Heart left ventricle (tissue), 16 donors: ENCODE results near the gene TFDP1. TPM values are rescaled to one million over a fixed set of nuclear protein-coding genes. Genes with fewer than 3 reads are reported as not detected.
A peak's percentile ranks its signal among the peaks of the same experiment; 100 is the strongest.

Experiments
- ATAC-seq, 4 donors: fragments of 200-7000 bp; cut with Tn5 transposase; one replicate each; pipeline ENCODE4 v1.9.1; 2020 to 2022; ENCODE audit warnings: moderate library complexity in 4 of 4, mild to moderate bottlenecking in 3 of 4, moderate number of reproducible peaks in 1 of 4
- DNase-seq, 5 donors: peaks; one replicate each; pipeline ENCODE4 v3.0.0-alpha.2; 2020
- H3K27ac ChIP-seq, 12 donors: fragments of 200-600 bp; sonication (generic) in 4 of 12; one replicate each; pipeline versions ENCODE4 v1.5.0 to v1.8.0; 2016 to 2022; ENCODE audit warnings: mild to moderate bottlenecking in 2 of 12
- H3K27me3 ChIP-seq, 9 donors: fragments of 200-600 bp; sonication (generic) in 2 of 9; one replicate each; pipeline versions ENCODE4 v1.5.1 to v1.8.0; 2016 to 2022; ENCODE audit warnings: mild to moderate bottlenecking in 3 of 9
- H3K36me3 ChIP-seq, 9 donors: fragments of 200-600 bp; sonication (generic) in 2 of 9; one replicate each; pipeline versions ENCODE4 v1.5.0 to v1.8.0; 2018 to 2022; ENCODE audit warnings: mild to moderate bottlenecking in 2 of 9
- H3K4me1 ChIP-seq, 12 donors: fragments of 200-600 bp; sonication (generic) in 4 of 12; one replicate each; pipeline versions ENCODE4 v1.5.0 to v1.8.0; 2016 to 2022; ENCODE audit warnings: mild to moderate bottlenecking in 3 of 12
- H3K4me3 ChIP-seq, 12 donors: fragments of 200-600 bp; sonication (generic) in 4 of 12; one replicate each; pipeline versions ENCODE4 v1.5.0 to v1.8.0; 2017 to 2022; ENCODE audit warnings: mild to moderate bottlenecking in 9 of 12, moderate library complexity in 4 of 12
- H3K9me3 ChIP-seq, 12 donors: fragments of 200-600 bp; sonication (generic) in 4 of 12; one replicate each; pipeline versions ENCODE4 v1.5.0 to v1.8.0; 2016 to 2022; ENCODE audit warnings: mild to moderate bottlenecking in 1 of 12
- POLR2A ChIP-seq, 2 donors: fragments of 450-650 bp; IDR thresholded peaks; one replicate each; pipeline ENCODE4 v1.6.1; 2017; ENCODE audit warnings: antibody characterized with exemption in 2 of 2, mild to moderate bottlenecking in 2 of 2, moderate library complexity in 2 of 2
- WGBS, 4 donors: extraction: QIAGEN DNeasy Blood & Tissue Kit in 2 of 4; methylation state at CpG; one replicate each; pipeline versions ENCODE4 v1.1.5 to v1.1.7; 2013 to 2018; 5-methylcytosine and 5-hydroxymethylcytosine counted together
- intact Hi-C, 10 donors: fragments of 100-400 bp; cut with DNase I; formaldehyde crosslinking; loops; one replicate each; pipeline versions ENCODE4 v1.11.1 to v1.14.2; 2022
- polyA plus RNA-seq, 2 donors: library from polyadenylated mRNA; stranded (reverse); fragments of 200-250 nt; gene quantifications; one replicate each; pipeline ENCODE4 v1.2.3, GENCODE V29; 2013
- total RNA-seq, 9 donors: library from RNA; depleted of rRNA in 2 of 9; stranded (reverse); fragments of >200 nt in 2 of 9; fragmentation: NEBNext Ultra II Directional in 3 of 9; extraction: Animal tissue kit (Norgen Biotek cat#: 25700) in 3 of 9; gene quantifications; one replicate each; pipeline versions ENCODE4 v1.1.0 to v1.2.4, GENCODE V29; 2016 to 2023
- TF ChIP-seq, protein P1 (sequence below), 12 donors: fragments of 200-600 bp; sonication (generic) in 4 of 12; IDR thresholded peaks; one replicate each; pipeline versions ENCODE4 v1.5.0 to v1.8.0; 2018 to 2022; ENCODE audit warnings: antibody characterized with exemption in 12 of 12, mild to moderate bottlenecking in 5 of 12
- donor health status: ischemic (EF 13 %, LVEDD 7.1; RV severe dilation, severe dysfunction).
- donor health status: healthy with polysubstance abuse.
- donor health status: DM: no; HTN: yes; CAD: no.
- donor health status: DM: no; HTN: no; CAD: no.
- donor health status: ischemic (EF 25% LVEDD 6.9; RV normal size, moderate dysfunction).
- donor health status: ischemic (EF 25% LVEDD 5.7; RV mildly dilated, moderate dysfunction).
- donor health status: healthy.
- donor health status: DM: yes; HTN: yes; CAD: no.
- donor health status: ischemic (EF 35%, LVEDD 5.7; RV mildly dilated, moderate dysfunction).
- donor health status: nonischemic (EF 11% LVEDD 7.7; RV severe dilation, severe dysfunction).
- donor health status: DM: yes; HTN: yes; CAD: no.
- donor health status: PGD.
- donor health status: ischemic (EF 29% LVEDD 5.4; RV normal size, mild dysfunction).
- donor health status: nonischemic (EF 23%, LVEDD 6.1; RV moderate dilation, normal function).

Gene TFDP1
- total and polyA plus RNA-seq, 11 donors: 19.7 to 50.3 (median 44.3) TPM

DNA sequence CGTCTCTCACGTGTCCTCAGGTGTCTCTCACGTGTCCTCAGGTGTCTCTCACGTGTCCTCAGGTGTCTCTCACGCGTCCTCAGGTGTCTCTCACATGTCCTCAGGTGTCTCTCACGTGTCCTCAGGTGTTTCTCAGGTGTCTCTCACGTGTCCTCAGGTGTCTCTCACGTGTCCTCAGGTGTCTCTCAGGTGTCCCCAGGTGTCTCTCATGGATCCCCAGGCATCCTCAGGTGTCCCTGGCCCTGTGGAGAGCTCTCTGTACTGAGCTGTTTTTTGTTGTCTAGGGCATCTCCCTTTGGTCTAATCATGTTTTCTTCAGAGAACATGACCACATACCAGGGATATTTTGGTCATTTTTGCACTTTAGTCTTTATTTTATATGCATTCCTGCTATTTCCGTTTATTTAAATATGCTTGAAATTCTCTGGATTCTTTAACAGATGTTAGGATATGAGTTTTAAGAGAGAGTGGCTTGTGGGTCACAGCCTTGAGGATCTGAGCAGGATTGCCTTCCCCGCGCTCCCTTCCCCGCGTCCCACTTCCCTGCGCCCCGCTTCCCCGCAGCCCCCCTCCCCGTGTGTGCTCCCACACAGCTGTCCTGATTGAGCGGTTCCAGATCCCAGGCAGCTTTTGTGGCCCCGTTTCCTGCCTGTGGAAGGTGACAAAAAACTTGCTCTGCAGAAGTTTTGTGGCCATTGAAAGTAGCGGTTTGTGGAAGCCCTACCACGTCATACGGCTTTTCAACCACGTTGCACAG, 41.6 kb downstream of the TFDP1 start:
- H3K27ac ChIP-seq: no peak overlapping the region
- H3K36me3 ChIP-seq: peaks cover 0 to 27% (median 7%) of the 10 kb centered on the region in 9 donors
- ATAC-seq (no peak), DNase-seq (peak in 2 of 5 donors; percentile 3 to 5)
- H3K9me3 ChIP-seq: no peaks in the 10 kb centered on the region
- no peak overlapping the region for H3K4me3 ChIP-seq
- TF ChIP-seq POLR2A (IDR thresholded peaks at IDR 0.05): no peak
- TF ChIP-seq, protein P1, sequence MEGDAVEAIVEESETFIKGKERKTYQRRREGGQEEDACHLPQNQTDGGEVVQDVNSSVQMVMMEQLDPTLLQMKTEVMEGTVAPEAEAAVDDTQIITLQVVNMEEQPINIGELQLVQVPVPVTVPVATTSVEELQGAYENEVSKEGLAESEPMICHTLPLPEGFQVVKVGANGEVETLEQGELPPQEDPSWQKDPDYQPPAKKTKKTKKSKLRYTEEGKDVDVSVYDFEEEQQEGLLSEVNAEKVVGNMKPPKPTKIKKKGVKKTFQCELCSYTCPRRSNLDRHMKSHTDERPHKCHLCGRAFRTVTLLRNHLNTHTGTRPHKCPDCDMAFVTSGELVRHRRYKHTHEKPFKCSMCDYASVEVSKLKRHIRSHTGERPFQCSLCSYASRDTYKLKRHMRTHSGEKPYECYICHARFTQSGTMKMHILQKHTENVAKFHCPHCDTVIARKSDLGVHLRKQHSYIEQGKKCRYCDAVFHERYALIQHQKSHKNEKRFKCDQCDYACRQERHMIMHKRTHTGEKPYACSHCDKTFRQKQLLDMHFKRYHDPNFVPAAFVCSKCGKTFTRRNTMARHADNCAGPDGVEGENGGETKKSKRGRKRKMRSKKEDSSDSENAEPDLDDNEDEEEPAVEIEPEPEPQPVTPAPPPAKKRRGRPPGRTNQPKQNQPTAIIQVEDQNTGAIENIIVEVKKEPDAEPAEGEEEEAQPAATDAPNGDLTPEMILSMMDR (IDR thresholded peaks at IDR 0.05): no peak
- WGBS, 4 donors: 84 to 89% (median 85%) methylated on average over 24 of the region's 24 CpGs
- intact Hi-C loops: no loop called here
- no peaks in the 10 kb centered on the region for H3K4me1 ChIP-seq
- no peaks in the 10 kb centered on the region for H3K27me3 ChIP-seq

DNA sequence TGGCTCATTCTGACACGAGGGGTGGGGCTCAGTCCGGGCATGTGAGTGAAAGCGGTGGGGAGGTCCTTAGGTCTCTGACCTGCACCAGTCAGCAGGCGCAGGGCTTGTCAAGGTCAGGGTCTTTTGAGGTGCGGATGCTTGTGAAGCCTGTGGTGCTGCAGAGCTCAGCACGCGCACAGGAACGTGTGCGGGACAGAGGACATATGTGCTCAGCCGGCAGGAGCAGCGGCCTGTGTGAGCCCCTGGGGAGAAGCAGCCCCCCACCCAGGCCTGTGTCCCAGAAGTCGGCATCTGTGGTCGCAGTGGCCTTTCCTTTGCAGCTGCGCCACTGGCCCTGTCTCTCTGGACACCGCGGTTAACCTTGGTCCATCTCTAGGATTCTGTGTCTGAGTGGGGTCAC, 42.6 kb downstream of the TFDP1 start:
- intact Hi-C loops: no loop called here
- ATAC-seq (no peak), DNase-seq (peak in 2 of 5 donors; percentile 21 to 42)
- TF ChIP-seq, protein P1 (IDR thresholded peaks at IDR 0.05): no peak
- TF ChIP-seq POLR2A (IDR thresholded peaks at IDR 0.05): no peak
- no peak overlapping the region for H3K27ac ChIP-seq
- H3K4me3 ChIP-seq: no peak overlapping the region
- no peaks in the 10 kb centered on the region for H3K27me3 ChIP-seq
- no peaks in the 10 kb centered on the region for H3K4me1 ChIP-seq
- peaks cover 0 to 35% (median 13%) of the 10 kb centered on the region in 9 donors for H3K36me3 ChIP-seq
- 89 to 93% (median 91%) methylated on average over 15 to 16 of the region's 16 CpGs for WGBS, 4 donors
- H3K9me3 ChIP-seq: no peaks in the 10 kb centered on the region

DNA sequence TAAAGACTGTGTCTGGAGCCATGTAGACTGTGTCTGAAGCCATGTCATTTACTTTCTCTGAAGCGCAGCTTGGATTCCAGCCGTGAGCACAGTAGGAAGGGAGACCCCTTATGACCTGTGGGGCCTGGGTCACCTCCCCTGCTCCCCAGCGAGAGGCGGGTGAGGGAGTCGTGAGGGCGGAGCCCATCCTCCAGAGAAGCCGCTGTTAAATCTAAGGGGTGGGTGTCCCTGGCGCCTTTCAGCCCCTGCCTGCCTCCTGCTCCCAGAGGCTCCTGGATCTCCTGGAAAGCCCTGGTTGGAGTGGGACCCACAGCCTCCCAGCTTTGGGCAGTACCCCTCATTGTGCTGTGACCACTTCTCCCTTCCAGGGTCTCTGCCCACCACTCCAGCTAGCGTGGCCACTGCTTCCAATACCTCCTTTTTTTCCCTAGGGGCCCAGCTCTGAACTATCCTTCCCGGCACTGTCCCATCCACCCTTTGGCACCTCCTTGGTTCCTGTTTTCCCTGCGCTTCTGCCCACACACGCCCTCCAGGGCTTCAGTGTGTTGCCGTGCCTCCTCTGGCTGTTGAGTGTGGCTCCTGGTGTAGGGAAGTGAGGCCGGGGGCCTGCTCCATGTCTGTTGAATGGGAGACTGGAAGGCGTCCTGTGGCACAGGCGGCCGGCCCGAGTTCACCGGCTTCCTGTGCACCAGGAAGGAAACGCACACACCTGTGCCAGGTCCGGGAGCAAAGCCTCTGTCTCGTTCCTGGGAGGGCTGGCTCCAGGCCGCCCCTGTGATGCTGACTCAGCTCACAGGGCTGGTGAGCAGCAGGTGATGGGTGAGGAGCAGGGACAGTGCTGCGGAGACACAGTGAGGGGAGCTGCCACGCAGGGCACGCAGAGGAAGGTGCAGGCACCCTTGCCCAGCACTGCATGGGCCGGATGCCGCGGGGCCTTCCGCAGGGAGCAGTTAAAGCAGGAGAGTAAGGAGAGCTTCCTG, 44.0 kb downstream of the TFDP1 start:
- Histone ChIP-seq H3K27ac (no peak overlapping the region), H3K27me3 (no peaks in the 10 kb centered on the region), H3K4me1 (no peaks in the 10 kb centered on the region), H3K36me3 (peaks cover 0 to 44% (median 21%) of the 10 kb centered on the region in 9 donors), H3K4me3 (no peak overlapping the region), H3K9me3 (no peaks in the 10 kb centered on the region)
- DNase-seq (peak in 2 of 5 donors; percentile 7 to 40), ATAC-seq (no peak)
- intact Hi-C loops: loop anchor here in 1 of 10 donors (2.0 kb wide), 1 partner anchor 20 kb away; no protein-coding TSS in a partner anchor
- WGBS, 4 donors: 85 to 94% (median 88%) methylated on average over 21 to 30 of the region's 30 CpGs
- TF ChIP-seq, protein P1 (IDR thresholded peaks at IDR 0.05): no peak
- TF ChIP-seq POLR2A (IDR thresholded peaks at IDR 0.05): no peak

DNA sequence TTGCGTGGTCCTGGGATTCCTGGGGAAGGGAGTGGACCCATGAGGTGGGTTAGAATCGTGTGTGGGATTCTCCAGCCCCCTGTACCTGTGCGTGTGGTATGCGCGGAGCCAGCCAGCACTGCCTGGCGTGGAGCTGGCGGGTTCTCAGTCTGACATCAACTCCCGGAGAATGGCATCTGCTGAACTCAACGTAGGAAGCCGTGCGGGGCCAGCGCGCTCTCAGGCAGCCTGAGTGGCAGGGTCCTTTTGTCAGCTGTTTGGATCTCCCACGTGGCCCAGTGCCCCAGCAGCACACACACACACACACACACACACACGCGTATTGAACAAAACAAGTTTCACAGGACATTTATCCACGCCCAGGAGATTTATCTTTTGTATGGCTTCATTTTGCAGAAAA, 45.3 kb downstream of the TFDP1 start:
- Histone ChIP-seq H3K4me3 (no peak overlapping the region), H3K4me1 (no peaks in the 10 kb centered on the region), H3K9me3 (no peaks in the 10 kb centered on the region), H3K27ac (no peak overlapping the region), H3K27me3 (no peaks in the 10 kb centered on the region), H3K36me3 (peaks cover 0 to 48% (median 30%) of the 10 kb centered on the region in 9 donors)
- TF ChIP-seq POLR2A (IDR thresholded peaks at IDR 0.05): no peak
- TF ChIP-seq, protein P1 (IDR thresholded peaks at IDR 0.05): no peak
- DNase-seq: peak in 1 of 5 donors; percentile 3
- 93 to 94% (median 94%) methylated on average over 17 of the region's 17 CpGs for WGBS, 4 donors
- intact Hi-C loops: loop anchor here in 1 of 10 donors (2.0 kb wide), 1 partner anchor 21 kb away; no protein-coding TSS in a partner anchor
- no peak for ATAC-seq
